ENCODE measurements around the gene GCK. TPM values are rescaled to one million over a fixed set of nuclear protein-coding genes. Genes with fewer than 3 reads are reported as not detected.

GCK gene
- total and polyA plus RNA-seq, 7 donors = 0.27 to 1.8 (median 0.60) TPM; not detected in 2

- WGBS, 2 donors = 83 to 84% methylated on average over 22 of the region's 22 CpGs
- Histone ChIP-seq H3K27ac (no peak overlapping the region), H3K4me1 (no peaks in the 10 kb centered on the region), H3K27me3 (no peaks in the 10 kb centered on the region), H3K4me3 (no peak overlapping the region), H3K36me3 (no peaks in the 10 kb centered on the region), H3K9me3 (no peaks in the 10 kb centered on the region)
- DNase-seq = peak; percentile 57
- no peak for TF ChIP-seq EP300 (IDR thresholded peaks at IDR 0.05)
- TF ChIP-seq POLR2A (IDR thresholded peaks at IDR 0.05) = no peak
- TF ChIP-seq POLR2AphosphoS5 (IDR thresholded peaks at IDR 0.05) = no peak
- TF ChIP-seq CTCF (IDR thresholded peaks at IDR 0.05) = no peak
- intact Hi-C loops (cut with DNase I) = no loop called here
These were observed 36.0 kb downstream of the GCK start for GRCh38 chr7:44152971-44153947.

DNA sequence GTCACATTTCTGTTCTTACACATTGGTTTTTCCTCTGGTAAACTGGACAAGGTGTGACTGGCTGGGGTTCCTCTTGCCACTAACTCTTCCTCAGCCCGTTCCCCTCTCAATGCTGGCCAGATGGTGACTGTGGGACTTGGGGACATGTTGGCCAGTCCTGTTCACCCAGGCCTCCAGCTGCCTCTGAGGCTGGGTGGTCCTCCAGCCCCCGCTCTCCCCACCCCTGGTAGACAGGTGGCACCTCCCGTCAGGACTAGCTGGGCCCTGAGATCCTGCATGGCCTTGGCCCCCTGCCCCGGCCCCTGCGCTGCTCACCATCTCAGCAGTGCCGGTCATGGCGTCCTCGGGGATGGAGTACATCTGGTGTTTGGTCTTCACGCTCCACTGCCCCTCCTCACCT lies 37.3 kb downstream of the GCK start:
- Histone ChIP-seq H3K36me3 (no peaks in the 10 kb centered on the region), H3K4me3 (no peak overlapping the region), H3K4me1 (no peaks in the 10 kb centered on the region), H3K27ac (no peak overlapping the region), H3K9me3 (no peaks in the 10 kb centered on the region), H3K27me3 (peaks cover 0 to 1% (median 0%) of the 10 kb centered on the region in 3 donors)
- 93 to 95% methylated on average over 9 of the region's 9 CpGs for WGBS, 2 donors
- intact Hi-C loops (cut with DNase I) = no loop called here
- TF ChIP-seq POLR2AphosphoS5 (IDR thresholded peaks at IDR 0.05) (no peak), EP300 (IDR thresholded peaks at IDR 0.05) (no peak), POLR2A (IDR thresholded peaks at IDR 0.05) (no peak), CTCF (IDR thresholded peaks at IDR 0.05) (no peak)
- no peak for DNase-seq

GRCh38 chr7:44150966-44151941 lies 38.0 kb downstream of the GCK start:
- intact Hi-C loops (cut with DNase I) = no loop called here
- TF ChIP-seq POLR2A (IDR thresholded peaks at IDR 0.05) = no peak
- TF ChIP-seq POLR2AphosphoS5 (IDR thresholded peaks at IDR 0.05) = no peak
- TF ChIP-seq EP300 (IDR thresholded peaks at IDR 0.05) = no peak
- no peak for TF ChIP-seq CTCF (IDR thresholded peaks at IDR 0.05)
- Histone ChIP-seq H3K36me3 (no peaks in the 10 kb centered on the region), H3K27me3 (peaks cover 0 to 8% (median 2%) of the 10 kb centered on the region in 3 donors), H3K9me3 (no peaks in the 10 kb centered on the region), H3K4me1 (peaks cover 0 to 6% (median 3%) of the 10 kb centered on the region in 4 donors), H3K4me3 (no peak overlapping the region), H3K27ac (no peak overlapping the region)
- no peak for DNase-seq
- 91 to 93% methylated on average over 16 of the region's 16 CpGs for WGBS, 2 donors

DNA sequence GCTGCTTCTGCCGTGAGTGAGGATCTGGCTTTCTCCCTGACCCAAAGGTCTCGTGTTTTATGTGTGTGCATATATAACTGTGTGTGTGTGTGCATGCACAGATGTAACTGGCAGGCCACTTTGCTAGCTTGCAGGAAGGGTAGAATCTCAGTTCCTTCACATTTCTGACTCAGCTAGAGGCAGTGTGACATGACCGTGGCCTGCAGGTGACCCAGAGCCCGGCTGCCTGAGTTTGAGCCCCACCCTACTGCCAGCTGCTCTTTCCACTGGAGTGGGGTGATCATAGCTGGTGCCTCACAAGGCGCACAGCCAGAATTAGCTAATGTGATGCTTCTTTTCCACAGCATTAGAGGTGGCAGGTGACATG lies 38.8 kb downstream of the GCK start:
- Histone ChIP-seq H3K27ac (no peak overlapping the region), H3K27me3 (peaks cover 3 to 16% (median 10%) of the 10 kb centered on the region in 3 donors), H3K36me3 (no peaks in the 10 kb centered on the region), H3K4me3 (no peak overlapping the region), H3K9me3 (no peaks in the 10 kb centered on the region), H3K4me1 (peaks cover 0 to 14% (median 11%) of the 10 kb centered on the region in 4 donors)
- 61 to 63% methylated on average over 5 of the region's 5 CpGs for WGBS, 2 donors
- DNase-seq = no peak
- TF ChIP-seq EP300 (IDR thresholded peaks at IDR 0.05) = no peak
- intact Hi-C loops (cut with DNase I) = no loop called here

Data from sigmoid colon (tissue), 7 donors.